Bronchus fibroblast of lung (primary cell): ENCODE data around the gene GCFC2. TPM values are rescaled to one million over a fixed set of nuclear protein-coding genes. Genes with fewer than 3 reads are reported as not detected.

ENCODE experiments used
- total RNA-seq: library from RNA; depleted of rRNA; stranded (reverse); fragments of >200 nt; gene quantifications from 2 replicates; pipeline ENCODE4 v1.2.3, GENCODE V29; 2015

The GCFC2 gene
- 10.7 and 12.3 TPM in 2 replicates for total RNA-seq

GRCh38 chr2:75710577-75711253 is at the start of gene GCFC2:
GCFC2 (minus strand) TSS chr2:75710915; CDS start chr2:75710855, 60 bp downstream.

GRCh38 chr2:75646583-75647425 is 63.9 kb downstream of the GCFC2 start, which contains the start of gene MRPL19:
MRPL19 (plus strand) TSS chr2:75646783; CDS start chr2:75646808, 25 bp downstream.

Other genes starting within 250 kb of the GCFC2 start
- gene EVA1A, start 150.0 kb downstream of the GCFC2 start, total RNA-seq, result 28.4 and 28.7 TPM in 2 replicates
- gene MRPL19, start 64.1 kb downstream of the GCFC2 start, total RNA-seq, result 40.0 and 42.7 TPM in 2 replicates